Sigmoid colon (tissue), 7 donors: ENCODE data around the gene AFDN. TPM values are rescaled to one million over a fixed set of nuclear protein-coding genes. Genes with fewer than 3 reads are reported as not detected.

Experiments
- DNase-seq: peaks from one replicate; pipeline ENCODE4 v3.0.0-alpha.2; 2019
- H3K27ac ChIP-seq, 4 donors: fragments of 200-600 bp; sonication (generic); one replicate each; pipeline ENCODE4 v1.5.1; 2016 to 2019; ENCODE audit warnings: mild to moderate bottlenecking in 1 of 4
- H3K27me3 ChIP-seq, 3 donors: fragments of 200-600 bp; sonication (generic); one replicate each; pipeline ENCODE4 v1.5.1; 2019; ENCODE audit warnings: mild to moderate bottlenecking in 1 of 3
- H3K36me3 ChIP-seq, 4 donors: fragments of 200-600 bp; sonication (generic); one replicate each; pipeline ENCODE4 v1.5.1; 2016 to 2019
- H3K4me1 ChIP-seq, 4 donors: fragments of 200-600 bp; sonication (generic); one replicate each; pipeline ENCODE4 v1.5.1; 2017 to 2019
- H3K4me3 ChIP-seq, 4 donors: fragments of 200-600 bp; sonication (generic); one replicate each; pipeline ENCODE4 v1.5.1; 2017 to 2019; ENCODE audit warnings: mild to moderate bottlenecking in 2 of 4, moderate library complexity in 1 of 4
- H3K9me3 ChIP-seq, 4 donors: fragments of 200-600 bp in 3 of 4; sonication (generic) in 3 of 4; one replicate each; pipeline versions ENCODE4 v1.5.1 to v1.6.1; 2013 to 2019
- CTCF ChIP-seq, 4 experiments: fragments of 450-650 bp in 3 of 4; fragments of 200-600 bp in 1 of 4; IDR thresholded peaks; one replicate each; pipeline ENCODE4 v1.5.1; 2016 to 2019; ENCODE audit warnings: antibody characterized with exemption in 4 of 4, mild to moderate bottlenecking in 3 of 4, moderate library complexity in 2 of 4
- EP300 ChIP-seq, 4 donors: sonication (generic); formaldehyde crosslinking; IDR thresholded peaks; one replicate each; pipeline ENCODE4 v1.6.1; 2017; ENCODE audit warnings: antibody characterized with exemption in 4 of 4
- POLR2A ChIP-seq, 2 donors: fragments of 450-650 bp; IDR thresholded peaks; one replicate each; pipeline ENCODE4 v1.6.1; 2016; ENCODE audit warnings: antibody characterized with exemption in 2 of 2, mild to moderate bottlenecking in 2 of 2, moderate library complexity in 2 of 2
- POLR2AphosphoS5 ChIP-seq, 4 donors: sonication (generic); formaldehyde crosslinking; IDR thresholded peaks; one replicate each; pipeline ENCODE4 v1.6.1; 2017; ENCODE audit warnings: antibody characterized with exemption in 4 of 4
- WGBS, 2 donors: extraction: QIAGEN DNeasy Blood & Tissue Kit; methylation state at CpG; one replicate each; pipeline ENCODE4 v1.1.7; 2013; 5-methylcytosine and 5-hydroxymethylcytosine counted together
- intact Hi-C: fragments of 100-400 bp; cut with DNase I; formaldehyde crosslinking; loops from one replicate; pipeline ENCODE4 v1.15.1; 2023
- polyA plus RNA-seq, 3 donors: library from polyadenylated mRNA; stranded (reverse); fragments of 200-250 nt; gene quantifications; one replicate each; pipeline ENCODE4 v1.2.3, GENCODE V29; 2013
- total RNA-seq, 4 donors: library from RNA; depleted of rRNA; stranded (reverse); fragments of >200 nt; gene quantifications; one replicate each; pipeline ENCODE4 v1.1.0, GENCODE V29; 2016
- donor health status: healthy with polysubstance abuse.
- donor health status: Bipolar disorder and iron deficiency.
- donor health status: healthy.

Gene AFDN
- total RNA-seq (100 to 1,000 TPM in 2 of 4 donors, 10 to 100 TPM in 2; 83.6 to 104 (median 95.1) TPM), polyA plus RNA-seq (10 to 100 TPM; 43.2 to 64.5 (median 44.4) TPM)

GRCh38 chr6:167826896-167827582, at the start of gene AFDN:
Gene AFDN (plus strand): TSS chr6:167826911. CDS start chr6:167827133, 222 bp downstream.
- TF ChIP-seq POLR2A (IDR thresholded peaks at IDR 0.05) = no peak
- no peak for TF ChIP-seq EP300 (IDR thresholded peaks at IDR 0.05)
- TF ChIP-seq CTCF (IDR thresholded peaks at IDR 0.05) = no peak
- TF ChIP-seq POLR2AphosphoS5 (IDR thresholded peaks at IDR 0.05) = peak in 1 of 4 donors; percentile 26
- peak within 1 kb of the TSS; percentile 81 to 85 (median 82) for H3K27ac ChIP-seq
- H3K4me3 ChIP-seq = peak within 1 kb of the TSS; percentile 66 to 80 (median 72)
- no peaks in the 10 kb centered on the region for H3K9me3 ChIP-seq
- intact Hi-C loops = loop anchor here (2.0 to 5.0 kb wide), 2 partner anchors 30 to 70 kb away; no protein-coding TSS in a partner anchor
- no peaks in the 10 kb centered on the region for H3K36me3 ChIP-seq
- 1% methylated on average over 102 to 107 of the region's 108 CpGs for WGBS, 2 donors
- peaks cover 0 to 52% (median 26%) of the 10 kb centered on the region in 4 donors for H3K4me1 ChIP-seq
- no peaks in the 10 kb centered on the region for H3K27me3 ChIP-seq
- peak; percentile 70 for DNase-seq

- Histone ChIP-seq H3K4me3 (no peak overlapping the region), H3K36me3 (no peaks in the 10 kb centered on the region), H3K27me3 (no peaks in the 10 kb centered on the region), H3K27ac (no peak overlapping the region), H3K9me3 (no peaks in the 10 kb centered on the region), H3K4me1 (no peaks in the 10 kb centered on the region)
- intact Hi-C loops = no loop called here
- TF ChIP-seq EP300 (IDR thresholded peaks at IDR 0.05) = no peak
- TF ChIP-seq POLR2A (IDR thresholded peaks at IDR 0.05) = no peak
- no peak for TF ChIP-seq POLR2AphosphoS5 (IDR thresholded peaks at IDR 0.05)
- no peak for TF ChIP-seq CTCF (IDR thresholded peaks at IDR 0.05)
- DNase-seq = peak; percentile 29
- 59 to 77% methylated on average over 21 of the region's 21 CpGs for WGBS, 2 donors
These were observed 48.1 kb upstream of the AFDN start for GRCh38 chr6:167778497-167779128.

- Histone ChIP-seq H3K27ac (no peak overlapping the region), H3K4me3 (no peak overlapping the region), H3K27me3 (no peaks in the 10 kb centered on the region), H3K9me3 (no peaks in the 10 kb centered on the region), H3K36me3 (no peaks in the 10 kb centered on the region), H3K4me1 (no peaks in the 10 kb centered on the region)
- TF ChIP-seq CTCF (IDR thresholded peaks at IDR 0.05) (no peak), POLR2A (IDR thresholded peaks at IDR 0.05) (no peak), EP300 (IDR thresholded peaks at IDR 0.05) (no peak), POLR2AphosphoS5 (IDR thresholded peaks at IDR 0.05) (no peak)
- intact Hi-C loops = no loop called here
- 91 to 92% methylated on average over 20 of the region's 20 CpGs for WGBS, 2 donors
- DNase-seq = peak; percentile 57
These were observed 47.4 kb upstream of the AFDN start for GRCh38 chr6:167779129-167779992.

GRCh38 chr6:167779993-167780655, 46.6 kb upstream of the AFDN start:
- WGBS, 2 donors = 87 to 93% methylated on average over 15 of the region's 15 CpGs
- intact Hi-C loops = no loop called here
- no peaks in the 10 kb centered on the region for H3K9me3 ChIP-seq
- H3K36me3 ChIP-seq = no peaks in the 10 kb centered on the region
- TF ChIP-seq POLR2AphosphoS5 (IDR thresholded peaks at IDR 0.05) = no peak
- no peak for TF ChIP-seq CTCF (IDR thresholded peaks at IDR 0.05)
- TF ChIP-seq EP300 (IDR thresholded peaks at IDR 0.05) = no peak
- TF ChIP-seq POLR2A (IDR thresholded peaks at IDR 0.05) = no peak
- no peak overlapping the region for H3K4me3 ChIP-seq
- H3K27me3 ChIP-seq = no peaks in the 10 kb centered on the region
- DNase-seq = peak; percentile 14
- no peaks in the 10 kb centered on the region for H3K4me1 ChIP-seq
- no peak overlapping the region for H3K27ac ChIP-seq
